Measurements from ENCODE around the gene CSF1R. TPM values are rescaled to one million over a fixed set of nuclear protein-coding genes. Genes with fewer than 3 reads are reported as not detected.

The CSF1R gene
- polyA plus RNA-seq, 1 donor (not counting 4 experiments of a cell fraction or from before 2014, with no cell fraction given) = not detected

- peaks cover 7% of the 10 kb centered on the region for H3K4me1 ChIP-seq (ENCODE audit: control insufficient read depth, extremely low read depth, insufficient read depth, low read length)
- no peak overlapping the region for H2AFZ ChIP-seq (ENCODE audit: control insufficient read depth, low read length)
- no peaks in the 10 kb centered on the region for H3K9me1 ChIP-seq (ENCODE audit: control insufficient read depth, extremely low read depth, insufficient read depth, low read length)
- H4K20me1 ChIP-seq (ENCODE audit: control insufficient read depth, extremely low read depth, insufficient read depth, low read length) = no peaks in the 10 kb centered on the region
- no peak overlapping the region for H3K4me3 ChIP-seq (ENCODE audit: control insufficient read depth in 2 of 3, extremely low read depth in 1 of 3, insufficient read depth in 2 of 3, low read depth in 1 of 3, low read length in 3 of 3)
- FAIRE-seq (no peak), DNase-seq (ENCODE audit: low read depth, low spot score) (no peak)
- H3K36me3 ChIP-seq (ENCODE audit: control insufficient read depth in 2 of 2, extremely low read depth in 1 of 2, insufficient read depth in 2 of 2, low read length in 2 of 2) = no peaks in the 10 kb centered on the region
- no peaks in the 10 kb centered on the region for H3K79me2 ChIP-seq (ENCODE audit: control insufficient read depth, insufficient read depth, low read length)
- H3K27ac ChIP-seq (ENCODE audit: control insufficient read depth, insufficient read depth, low read length) = no peak overlapping the region
- TF ChIP-seq EZH2 (IDR thresholded peaks at IDR 0.05; ENCODE audit: low read length) (no peak), CTCF (optimal IDR thresholded peaks at IDR 0.05 in 1 of 3, IDR thresholded peaks at IDR 0.05 in 1 of 3, conservative IDR thresholded peaks at IDR 0.05 in 1 of 3; ENCODE audit: extremely low read depth in 1 of 3, insufficient read depth in 2 of 3, low read length in 3 of 3) (no peak)
- no peak overlapping the region for H3K4me2 ChIP-seq (ENCODE audit: control insufficient read depth, extremely low read depth, insufficient read depth, low read depth, low read length)
- dilution Hi-C loops (cut with MboI; ENCODE audit: extremely low pct_ligation_motif_present, low sequenced_read_pairs) = no loop called here
- no peaks in the 10 kb centered on the region for H3K27me3 ChIP-seq (ENCODE audit: control insufficient read depth, extremely low read depth, insufficient read depth, low read length)
- H3K9me3 ChIP-seq (ENCODE audit: control insufficient read depth, low read depth, low read length) = no peaks in the 10 kb centered on the region
- no peak overlapping the region for H3K9ac ChIP-seq (ENCODE audit: control insufficient read depth, extremely low read depth, insufficient read depth, low read length)
Observed at GRCh38 chr5:150107909-150108447, 21.6 kb upstream of the CSF1R start.

- Histone ChIP-seq H3K9me1 (ENCODE audit: control insufficient read depth, extremely low read depth, insufficient read depth, low read length) (no peaks in the 10 kb centered on the region), H3K27ac (ENCODE audit: control insufficient read depth, insufficient read depth, low read length) (no peak overlapping the region), H3K9me3 (ENCODE audit: control insufficient read depth, low read depth, low read length) (no peaks in the 10 kb centered on the region), H3K36me3 (ENCODE audit: control insufficient read depth in 2 of 2, extremely low read depth in 1 of 2, insufficient read depth in 2 of 2, low read length in 2 of 2) (no peaks in the 10 kb centered on the region), H2AFZ (ENCODE audit: control insufficient read depth, low read length) (no peak overlapping the region), H3K4me1 (ENCODE audit: control insufficient read depth, extremely low read depth, insufficient read depth, low read length) (no peaks in the 10 kb centered on the region), H3K9ac (ENCODE audit: control insufficient read depth, extremely low read depth, insufficient read depth, low read length) (no peak overlapping the region), H3K79me2 (ENCODE audit: control insufficient read depth, insufficient read depth, low read length) (no peaks in the 10 kb centered on the region), H3K27me3 (ENCODE audit: control insufficient read depth, extremely low read depth, insufficient read depth, low read length) (no peaks in the 10 kb centered on the region), H4K20me1 (ENCODE audit: control insufficient read depth, extremely low read depth, insufficient read depth, low read length) (no peaks in the 10 kb centered on the region), H3K4me2 (ENCODE audit: control insufficient read depth, extremely low read depth, insufficient read depth, low read depth, low read length) (no peak overlapping the region), H3K4me3 (ENCODE audit: control insufficient read depth in 2 of 3, extremely low read depth in 1 of 3, insufficient read depth in 2 of 3, low read depth in 1 of 3, low read length in 3 of 3) (no peak overlapping the region)
- FAIRE-seq (no peak), DNase-seq (ENCODE audit: low read depth, low spot score) (no peak)
- dilution Hi-C loops (cut with MboI; ENCODE audit: extremely low pct_ligation_motif_present, low sequenced_read_pairs) = no loop called here
- no peak for TF ChIP-seq CTCF (optimal IDR thresholded peaks at IDR 0.05 in 1 of 3, IDR thresholded peaks at IDR 0.05 in 1 of 3, conservative IDR thresholded peaks at IDR 0.05 in 1 of 3; ENCODE audit: extremely low read depth in 1 of 3, insufficient read depth in 2 of 3, low read length in 3 of 3)
- TF ChIP-seq EZH2 (IDR thresholded peaks at IDR 0.05; ENCODE audit: low read length) = no peak
Observed at GRCh38 chr5:150106674-150107426, 20.5 kb upstream of the CSF1R start.
